Stimulated activated CD8-positive, alpha-beta memory T cell treated with anti-CD3 and anti-CD28 coated beads, Interleukin-7, amount 100 ng/mL, for 4 hours (primary cell): ENCODE measurements around the gene ZNF106.

Source experiments
- DNase-seq, 2 donors: peaks; one replicate each; pipeline ENCODE4 v3.0.0-alpha.2; 2020; ENCODE audit warnings: low read depth in 2 of 2

ZNF106 gene

DNA sequence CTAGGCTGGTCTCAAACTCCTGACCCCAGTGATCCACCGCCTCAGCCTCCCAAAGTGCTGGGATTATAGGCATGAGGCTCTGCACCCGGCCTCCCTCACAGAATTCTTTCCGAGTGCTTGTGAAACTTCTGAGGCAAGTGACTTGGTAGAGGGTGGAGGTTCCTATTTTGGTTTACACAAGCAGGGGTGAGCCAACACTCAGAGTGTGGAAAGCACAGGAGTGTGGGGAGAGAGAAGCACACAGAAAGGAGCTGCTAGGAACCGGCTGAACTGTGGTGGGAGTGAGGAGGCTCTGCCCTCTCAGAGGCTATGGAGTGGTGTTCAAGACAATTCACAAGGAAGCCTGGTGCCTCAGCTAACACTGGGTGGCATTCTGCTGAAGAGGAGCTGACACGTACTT lies 123.9 kb downstream of the ZNF106 start:
- no peak for DNase-seq

GRCh38 chr15:42365921-42366550 lies 124.9 kb downstream of the ZNF106 start:
- no peak for DNase-seq

DNA sequence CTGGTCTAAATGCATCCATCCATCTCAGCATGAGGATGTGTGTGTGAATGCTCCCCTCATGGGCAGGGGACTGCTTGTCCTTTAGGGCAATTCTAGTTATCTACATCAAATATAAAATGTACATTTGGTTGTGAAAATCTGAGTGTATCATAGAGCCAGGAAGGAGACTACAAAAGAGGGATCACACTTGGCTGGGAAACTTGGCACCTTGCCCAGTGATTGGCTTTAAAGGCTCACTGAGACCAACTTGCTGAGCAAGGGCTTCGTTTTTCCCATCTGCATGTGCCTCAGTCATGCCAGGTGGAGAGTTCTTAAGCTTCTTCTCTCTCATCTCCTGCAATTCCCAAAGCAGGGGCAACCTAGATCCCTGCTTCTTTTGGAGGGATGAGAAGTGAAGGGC lies 126.4 kb downstream of the ZNF106 start:
- DNase-seq = no peak

DNA sequence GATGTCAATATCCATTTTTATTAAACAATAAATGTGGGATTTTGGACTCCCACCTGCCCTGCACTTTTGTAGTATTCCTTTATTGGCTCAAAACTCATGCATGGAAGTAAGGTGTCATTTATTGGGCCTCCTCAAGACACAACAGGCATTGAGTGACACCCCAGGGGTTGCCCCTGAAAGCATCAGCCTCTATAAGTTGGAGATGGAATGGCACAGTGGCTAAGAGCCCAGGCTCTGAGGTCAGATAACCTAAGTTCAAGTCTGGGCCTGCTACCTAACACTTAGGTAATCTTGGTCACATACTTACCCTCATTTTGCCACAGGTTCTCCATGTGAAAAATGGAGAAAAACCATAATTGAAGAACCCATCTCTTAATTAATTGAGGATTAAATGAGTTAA lies 127.0 kb downstream of the ZNF106 start:
- DNase-seq = no peak

DNA sequence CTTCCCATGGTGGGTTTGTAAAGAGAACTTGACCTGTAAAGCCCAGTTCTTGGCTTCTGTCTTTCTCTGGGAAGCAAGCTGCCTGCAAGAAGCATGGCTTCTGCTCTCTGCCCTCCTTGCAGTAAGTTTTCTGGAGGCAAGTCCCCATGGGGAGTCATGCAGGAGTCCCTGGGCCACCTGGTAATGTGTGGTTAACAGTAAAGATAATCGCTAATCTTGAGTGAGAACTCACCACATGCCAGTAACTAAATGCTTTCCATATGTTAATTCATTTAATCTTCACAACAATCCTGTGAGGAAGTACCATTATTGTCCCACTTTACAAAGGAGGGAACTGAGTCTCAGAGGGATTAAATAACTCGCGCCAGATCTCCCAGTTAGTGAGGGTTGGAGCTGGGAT lies 127.5 kb downstream of the ZNF106 start:
- no peak for DNase-seq
